Measurements from ENCODE around the gene ARHGAP10.
"Not testable (repeated sequence)": the region's sequence is repeated elsewhere in the genome, so short reads cannot be mapped to it uniquely, and the experiment has no call there.

ARHGAP10 gene

GRCh38 chr4:148000038-148000437, 268.1 kb downstream of the ARHGAP10 start:
- not testable (repeated sequence) for FAIRE-seq

- FAIRE-seq, result no peak
Measured at GRCh38 chr4:148004228-148004857, 272.5 kb downstream of the ARHGAP10 start.

GRCh38 chr4:148006001-148006400, 274.1 kb downstream of the ARHGAP10 start:
- no peak for FAIRE-seq

- no peak for FAIRE-seq
Measured at GRCh38 chr4:148007314-148007760, 275.4 kb downstream of the ARHGAP10 start.

- no peak for FAIRE-seq
Measured at GRCh38 chr4:148007792-148008191, 275.9 kb downstream of the ARHGAP10 start.

GRCh38 chr4:148015058-148015457, 283.2 kb downstream of the ARHGAP10 start:
- FAIRE-seq, result no peak

GRCh38 chr4:148015468-148015867, 283.6 kb downstream of the ARHGAP10 start:
- FAIRE-seq, result no peak

- no peak for FAIRE-seq
Measured at GRCh38 chr4:148016063-148016637, 284.3 kb downstream of the ARHGAP10 start.

GRCh38 chr4:148017801-148018200, 285.9 kb downstream of the ARHGAP10 start:
- no peak for FAIRE-seq

GRCh38 chr4:148021686-148022085, 289.8 kb downstream of the ARHGAP10 start:
- no peak for FAIRE-seq

GRCh38 chr4:148022975-148023374, 291.1 kb downstream of the ARHGAP10 start:
- FAIRE-seq, result no peak

- no peak for FAIRE-seq
Measured at GRCh38 chr4:148023512-148024181, 291.8 kb downstream of the ARHGAP10 start.

- no peak for FAIRE-seq
Measured at GRCh38 chr4:148025981-148026380, 294.1 kb downstream of the ARHGAP10 start.

- no peak for FAIRE-seq
Measured at GRCh38 chr4:148027201-148027600, 295.3 kb downstream of the ARHGAP10 start.

- FAIRE-seq, result no peak
Measured at GRCh38 chr4:148029781-148030180, 297.9 kb downstream of the ARHGAP10 start.

- no peak for FAIRE-seq
Measured at GRCh38 chr4:148030193-148030873, 298.4 kb downstream of the ARHGAP10 start.

GRCh38 chr4:148034813-148035212, 302.9 kb downstream of the ARHGAP10 start:
- FAIRE-seq, result no peak

- no peak for FAIRE-seq
Measured at GRCh38 chr4:148041606-148042329, 309.9 kb downstream of the ARHGAP10 start.

GRCh38 chr4:148044089-148044911, 312.4 kb downstream of the ARHGAP10 start:
- FAIRE-seq, result no peak

GRCh38 chr4:148044912-148045352, 313.0 kb downstream of the ARHGAP10 start:
- no peak for FAIRE-seq

GRCh38 chr4:148048598-148048997, 316.7 kb downstream of the ARHGAP10 start:
- no peak for FAIRE-seq

- no peak for FAIRE-seq
Measured at GRCh38 chr4:148051403-148051802, 319.5 kb downstream of the ARHGAP10 start.

Data from A204.1 (cell line).